HG02885 (cell line): ENCODE results near the gene PRR16.
"Not testable (repeated sequence)": the region's sequence is repeated elsewhere in the genome, so short reads cannot be mapped to it uniquely, and the experiment has no call there.

Source experiments
- ATAC-seq: cut with Tn5 transposase; IDR thresholded peaks from one replicate; pipeline ENCODE4 v1.9.1; 2021; ENCODE audit warnings: mild to moderate bottlenecking; ENCODE audit not compliant: unreplicated experiment, poor library complexity

PRR16 gene

GRCh38 chr5:120628156-120628555, 164.1 kb downstream of the PRR16 start:
- no peak for ATAC-seq

- ATAC-seq, result no peak
Measured at GRCh38 chr5:120630550-120630949, 166.4 kb downstream of the PRR16 start.

- no peak for ATAC-seq
Measured at GRCh38 chr5:120631611-120632010, 167.5 kb downstream of the PRR16 start.

- no peak for ATAC-seq
Measured at GRCh38 chr5:120632430-120632829, 168.3 kb downstream of the PRR16 start.

- ATAC-seq, result no peak
Measured at GRCh38 chr5:120638449-120638848, 174.3 kb downstream of the PRR16 start.

GRCh38 chr5:120640778-120641177, 176.7 kb downstream of the PRR16 start:
- ATAC-seq, result no peak

GRCh38 chr5:120644516-120644915, 180.4 kb downstream of the PRR16 start:
- no peak for ATAC-seq

GRCh38 chr5:120655828-120656435, 191.8 kb downstream of the PRR16 start:
- peak; percentile 85 for ATAC-seq

- no peak for ATAC-seq
Measured at GRCh38 chr5:120657104-120657503, 193.0 kb downstream of the PRR16 start.

GRCh38 chr5:120677481-120677880, 213.4 kb downstream of the PRR16 start:
- ATAC-seq, result no peak

- no peak for ATAC-seq
Measured at GRCh38 chr5:120678279-120678678, 214.2 kb downstream of the PRR16 start.

GRCh38 chr5:120682851-120683250, 218.8 kb downstream of the PRR16 start:
- ATAC-seq, result no peak

GRCh38 chr5:120683580-120683979, 219.5 kb downstream of the PRR16 start:
- ATAC-seq, result no peak

- no peak for ATAC-seq
Measured at GRCh38 chr5:120684213-120684612, 220.1 kb downstream of the PRR16 start.

- ATAC-seq, result peak; percentile 57
Measured at GRCh38 chr5:120684749-120685415, 220.8 kb downstream of the PRR16 start.

- ATAC-seq, result no peak
Measured at GRCh38 chr5:120690621-120691407, 226.7 kb downstream of the PRR16 start.

GRCh38 chr5:120692325-120692724, 228.2 kb downstream of the PRR16 start:
- ATAC-seq, result no peak

- no peak for ATAC-seq
Measured at GRCh38 chr5:120695368-120695880, 231.3 kb downstream of the PRR16 start.

GRCh38 chr5:120697147-120697546, 233.0 kb downstream of the PRR16 start:
- no peak for ATAC-seq

- ATAC-seq, result not testable (repeated sequence)
Measured at GRCh38 chr5:120697670-120698327, 233.7 kb downstream of the PRR16 start.

- not testable (repeated sequence) for ATAC-seq
Measured at GRCh38 chr5:120700653-120701052, 236.6 kb downstream of the PRR16 start.
